SH-SY5Y (cell line): Measurements from ENCODE around the gene NXT1.

Experiments used
- GATA2 ChIP-seq: IDR thresholded peaks from 2 replicates; pipeline ENCODE4 v1.6.1; 2011; ENCODE audit warnings: mild to moderate bottlenecking, low read depth, low read length
- GATA3 ChIP-seq: IDR thresholded peaks from 2 replicates; pipeline ENCODE4 v1.6.1; 2011; ENCODE audit warnings: low read depth, mild to moderate bottlenecking, low read length, moderate library complexity

- TF ChIP-seq GATA2 (no peak), GATA3 (no peak)
Measured at GRCh38 chr20:23325107-23325506, 25.5 kb upstream of the NXT1 start.
